D341Med (cell line): ENCODE measurements around the gene PHRF1.

ENCODE experiments used
- DNase-seq: peaks from one replicate; pipeline ENCODE4 v3.0.0; 2012; ENCODE audit warnings: low spot score

Gene PHRF1

GRCh38 chr11:575313-575995 is 816 bp upstream of the PHRF1 start:
- DNase-seq = peak; percentile 98

- no peak for DNase-seq
Observed at GRCh38 chr11:576811-577610, 741 bp downstream of the PHRF1 start.

GRCh38 chr11:577611-577894 is 1.3 kb downstream of the PHRF1 start:
- no peak for DNase-seq

- no peak for DNase-seq
Observed at GRCh38 chr11:578276-579035, 2.2 kb downstream of the PHRF1 start.

GRCh38 chr11:579830-580601 is 3.7 kb downstream of the PHRF1 start:
- no peak for DNase-seq

GRCh38 chr11:581342-581741 is 5.1 kb downstream of the PHRF1 start:
- no peak for DNase-seq

GRCh38 chr11:581752-582151 is 5.5 kb downstream of the PHRF1 start:
- DNase-seq = no peak

- no peak for DNase-seq
Observed at GRCh38 chr11:584287-584686, 8.0 kb downstream of the PHRF1 start.

GRCh38 chr11:586376-587316 is 10.4 kb downstream of the PHRF1 start:
- no peak for DNase-seq

GRCh38 chr11:587546-587945 is 11.3 kb downstream of the PHRF1 start:
- DNase-seq = no peak

GRCh38 chr11:587978-588380 is 11.7 kb downstream of the PHRF1 start:
- no peak for DNase-seq

GRCh38 chr11:589798-590197 is 13.5 kb downstream of the PHRF1 start:
- DNase-seq = no peak

GRCh38 chr11:590997-591396 is 14.7 kb downstream of the PHRF1 start:
- DNase-seq = no peak

- DNase-seq = no peak
Observed at GRCh38 chr11:592501-592900, 16.2 kb downstream of the PHRF1 start.

GRCh38 chr11:592918-593317 is 16.6 kb downstream of the PHRF1 start:
- no peak for DNase-seq

- DNase-seq = no peak
Observed at GRCh38 chr11:593347-593746, 17.1 kb downstream of the PHRF1 start.

GRCh38 chr11:595400-595799 is 19.1 kb downstream of the PHRF1 start:
- no peak for DNase-seq

- DNase-seq = no peak
Observed at GRCh38 chr11:596374-596773, 20.1 kb downstream of the PHRF1 start.

GRCh38 chr11:597166-597725 is 21.0 kb downstream of the PHRF1 start:
- DNase-seq = peak; percentile 54

- DNase-seq = no peak
Observed at GRCh38 chr11:598005-598680, 21.9 kb downstream of the PHRF1 start.
